Naive thymus-derived CD8-positive, alpha-beta T cell (primary cell): ENCODE measurements around the gene C3orf80. TPM values are rescaled to one million over a fixed set of nuclear protein-coding genes. Genes with fewer than 3 reads are reported as not detected.
"Not testable (repeated sequence)": the region's sequence is repeated elsewhere in the genome, so short reads cannot be mapped to it uniquely, and the experiment has no call there.

Experiments
- ATAC-seq, 2 donors: fragments of 150-1000 bp; cut with Tn5 transposase in 1 of 2; sonication (Bioruptor Pico), chemical (Tn5 transposase) in 1 of 2; 1 replicate in 1 of 2; 2 replicates in 1 of 2; pipeline ENCODE4 v1.10.0; 2021; ENCODE audit warnings: mild to moderate bottlenecking in 2 of 2, moderate library complexity in 2 of 2
- POLR2A ChIA-PET: fragments of 350-600 bp; sonication (Branson Sonifier 250); formaldehyde crosslinking; loops from one replicate; lab custom pipeline; 2021; ENCODE audit warnings: antibody characterized with exemption; lab: Charles Lee
- DNase-seq, 10 donors: peaks; one replicate each; pipeline versions ENCODE4 v3.0.0 to v3.0.0-alpha.2; 2020 to 2022
- H3K27ac Mint-ChIP-seq, 10 donors: one replicate each; pipeline ENCODE4 v1.8.0; 2020 to 2022; ENCODE audit warnings: mild to moderate bottlenecking in 10 of 10, mixed read lengths in 10 of 10, moderate library complexity in 4 of 10, inconsistent platforms in 1 of 10
- H3K27me3 Mint-ChIP-seq, 5 donors: one replicate each; pipeline ENCODE4 v1.8.0; 2021 to 2022; ENCODE audit warnings: mixed read lengths in 5 of 5
- H3K36me3 Mint-ChIP-seq, 3 donors: one replicate each; pipeline ENCODE4 v1.8.0; 2020 to 2022; ENCODE audit warnings: mixed read lengths in 3 of 3, mild to moderate bottlenecking in 2 of 3, inconsistent platforms in 1 of 3
- H3K4me1 Mint-ChIP-seq, 4 donors: one replicate each; pipeline ENCODE4 v1.8.0; 2021 to 2022; ENCODE audit warnings: mixed read lengths in 4 of 4
- H3K4me3 Mint-ChIP-seq, 10 donors: one replicate each; pipeline ENCODE4 v1.8.0; 2020 to 2022; ENCODE audit warnings: mild to moderate bottlenecking in 10 of 10, mixed read lengths in 10 of 10, moderate library complexity in 6 of 10, inconsistent platforms in 1 of 10
- H3K9me3 Mint-ChIP-seq, 9 donors: one replicate each; pipeline ENCODE4 v1.8.0; 2020 to 2022; ENCODE audit warnings: mixed read lengths in 9 of 9, mild to moderate bottlenecking in 3 of 9, inconsistent platforms in 1 of 9, moderate library complexity in 1 of 9
- polyA plus RNA-seq, 3 donors: library from polyadenylated mRNA; unstranded; fragments of 300-500 nt; fragmentation: Illumina TruSeq; gene quantifications; one replicate each; pipeline ENCODE4 v1.2.3, GENCODE V29; 2021
- total RNA-seq, 8 experiments: library from RNA in 2 of 8; stranded (reverse) in 2 of 8; gene quantifications; one replicate each; pipeline ENCODE4 v1.2.3 and lab custom pipeline; 2021 to 2026

The C3orf80 gene
- total and polyA plus RNA-seq, 5 experiments from 2014 or later: not detected

GRCh38 chr3:160193644-160194192, 31.5 kb upstream of the C3orf80 start:
- peaks cover 0 to 4% (median 0%) of the 10 kb centered on the region in 9 donors for H3K9me3 Mint-ChIP-seq
- ATAC-seq (no peak), DNase-seq (no peak)
- H3K27me3 Mint-ChIP-seq: peaks cover 0 to 10% (median 2%) of the 10 kb centered on the region in 5 donors
- no peaks in the 10 kb centered on the region for H3K36me3 Mint-ChIP-seq
- POLR2A ChIA-PET: no interaction called here
- no peak overlapping the region for H3K27ac Mint-ChIP-seq
- no peaks in the 10 kb centered on the region for H3K4me1 Mint-ChIP-seq
- no peak overlapping the region for H3K4me3 Mint-ChIP-seq

DNA sequence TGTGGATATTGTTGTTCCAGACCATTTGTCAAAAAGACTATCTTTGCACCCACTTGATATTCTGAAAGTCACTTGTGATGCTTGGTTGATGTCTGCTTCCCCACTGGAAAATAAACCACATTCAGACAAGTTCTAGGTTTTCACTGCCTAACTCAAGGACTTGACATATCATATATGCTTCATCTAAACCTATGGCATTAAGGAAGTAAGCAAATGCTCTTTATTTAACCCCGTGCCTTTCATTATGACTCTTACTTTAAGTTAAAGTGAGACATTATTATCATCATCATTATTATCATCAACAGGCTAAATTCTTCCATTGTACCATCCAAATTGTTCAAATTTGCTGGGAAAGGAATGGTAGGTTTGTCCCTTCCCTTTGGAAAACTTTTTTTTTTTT, 30.8 kb upstream of the C3orf80 start:
- ATAC-seq (no peak), DNase-seq (no peak)
- Mint-ChIP-seq H3K27me3 (peaks cover 0 to 6% (median 2%) of the 10 kb centered on the region in 5 donors), H3K9me3 (peaks cover 0 to 4% (median 0%) of the 10 kb centered on the region in 9 donors), H3K36me3 (no peaks in the 10 kb centered on the region), H3K4me3 (no peak overlapping the region), H3K4me1 (no peaks in the 10 kb centered on the region), H3K27ac (no peak overlapping the region)
- POLR2A ChIA-PET: no interaction called here

GRCh38 chr3:160195106-160195505, 30.1 kb upstream of the C3orf80 start:
- H3K9me3 Mint-ChIP-seq: peaks cover 0 to 4% (median 0%) of the 10 kb centered on the region in 9 donors
- no peak overlapping the region for H3K27ac Mint-ChIP-seq

DNA sequence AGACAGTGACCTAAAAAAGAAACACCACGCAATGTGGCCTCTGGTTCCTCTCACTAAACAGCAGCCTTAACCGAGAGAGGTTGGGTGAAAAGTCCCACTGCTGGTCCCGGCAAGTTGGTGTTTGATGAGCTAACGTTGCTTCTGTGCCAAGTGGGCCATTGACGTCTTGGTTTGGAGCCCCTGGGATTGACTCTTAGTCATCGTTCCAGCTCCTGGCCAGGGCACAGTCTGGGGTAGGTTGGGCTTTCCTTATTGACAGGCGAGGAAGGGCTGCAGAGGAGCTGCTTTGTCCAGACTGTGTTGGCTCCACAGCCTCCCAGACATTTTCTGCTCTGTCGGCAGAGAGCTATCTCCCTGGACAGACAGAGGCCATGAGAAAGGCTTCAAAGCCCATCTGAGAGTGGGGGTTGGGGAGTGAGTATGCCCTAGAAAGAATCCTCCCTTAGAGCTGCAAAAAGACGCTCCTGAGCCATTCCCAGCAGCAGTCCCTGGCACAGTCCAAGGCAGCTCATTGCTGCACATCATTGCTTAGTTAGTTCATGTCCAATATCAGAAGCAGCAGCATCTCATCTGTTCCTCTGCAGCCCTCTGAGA, 28.6 kb upstream of the C3orf80 start:
- Mint-ChIP-seq H3K27ac (no peak overlapping the region), H3K36me3 (no peaks in the 10 kb centered on the region), H3K4me1 (no peaks in the 10 kb centered on the region), H3K4me3 (no peak overlapping the region), H3K27me3 (peaks cover 0 to 5% (median 0%) of the 10 kb centered on the region in 5 donors), H3K9me3 (peaks cover 0 to 4% (median 0%) of the 10 kb centered on the region in 9 donors)
- ATAC-seq: no peak
- POLR2A ChIA-PET: no interaction called here
- no peak for DNase-seq

More at GRCh38 chr3:160195106-160195505, 30.1 kb upstream of the C3orf80 start:
- Mint-ChIP-seq H3K36me3 (no peaks in the 10 kb centered on the region), H3K4me1 (no peaks in the 10 kb centered on the region), H3K27me3 (peaks cover 0 to 5% (median 0%) of the 10 kb centered on the region in 5 donors), H3K4me3 (no peak overlapping the region)
- ATAC-seq: no peak
- no peak for DNase-seq
- POLR2A ChIA-PET: no interaction called here

DNA sequence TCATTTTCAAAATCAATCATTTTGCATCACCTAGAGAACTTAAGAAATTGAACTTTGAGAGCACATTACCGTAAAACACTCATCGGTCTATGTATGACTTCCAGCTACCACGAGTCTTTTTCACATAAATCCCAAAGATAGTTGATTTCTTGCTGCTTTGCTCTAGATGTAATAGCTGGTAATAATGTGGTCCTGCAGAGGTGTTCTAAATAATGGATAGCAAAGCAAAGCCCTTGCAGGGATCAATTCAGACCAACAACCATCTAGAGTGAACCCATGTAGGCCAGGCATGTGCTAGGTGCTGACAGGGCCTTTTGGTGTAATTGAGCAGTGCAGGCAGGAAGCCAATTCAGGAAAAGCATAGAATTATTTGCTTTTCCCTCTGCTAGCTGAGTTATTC, 26.1 kb upstream of the C3orf80 start:
- ATAC-seq: no peak
- Mint-ChIP-seq H3K9me3 (peaks cover 0 to 4% (median 0%) of the 10 kb centered on the region in 9 donors), H3K36me3 (no peaks in the 10 kb centered on the region), H3K4me3 (no peak overlapping the region), H3K27me3 (peaks cover 0 to 5% (median 0%) of the 10 kb centered on the region in 5 donors), H3K4me1 (no peaks in the 10 kb centered on the region), H3K27ac (no peak overlapping the region)
- DNase-seq: no peak
- POLR2A ChIA-PET: no interaction called here

- POLR2A ChIA-PET: no interaction called here
- no peaks in the 10 kb centered on the region for H3K36me3 Mint-ChIP-seq
- H3K4me1 Mint-ChIP-seq: no peaks in the 10 kb centered on the region
- peaks cover 0 to 5% (median 0%) of the 10 kb centered on the region in 5 donors for H3K27me3 Mint-ChIP-seq
- no peak overlapping the region for H3K4me3 Mint-ChIP-seq
- ATAC-seq: no peak
- no peak for DNase-seq
- H3K9me3 Mint-ChIP-seq: peaks cover 0 to 4% (median 0%) of the 10 kb centered on the region in 9 donors
- H3K27ac Mint-ChIP-seq: no peak overlapping the region
Observed at GRCh38 chr3:160200353-160200752, 24.9 kb upstream of the C3orf80 start.

- POLR2A ChIA-PET, H3K9me3 Mint-ChIP-seq, ATAC-seq, DNase-seq, H3K27ac Mint-ChIP-seq, H3K4me1 Mint-ChIP-seq, H3K4me3 Mint-ChIP-seq, H3K27me3 Mint-ChIP-seq, H3K36me3 Mint-ChIP-seq: not testable (repeated sequence)
Observed at GRCh38 chr3:160204396-160205011, 20.7 kb upstream of the C3orf80 start.

DNA sequence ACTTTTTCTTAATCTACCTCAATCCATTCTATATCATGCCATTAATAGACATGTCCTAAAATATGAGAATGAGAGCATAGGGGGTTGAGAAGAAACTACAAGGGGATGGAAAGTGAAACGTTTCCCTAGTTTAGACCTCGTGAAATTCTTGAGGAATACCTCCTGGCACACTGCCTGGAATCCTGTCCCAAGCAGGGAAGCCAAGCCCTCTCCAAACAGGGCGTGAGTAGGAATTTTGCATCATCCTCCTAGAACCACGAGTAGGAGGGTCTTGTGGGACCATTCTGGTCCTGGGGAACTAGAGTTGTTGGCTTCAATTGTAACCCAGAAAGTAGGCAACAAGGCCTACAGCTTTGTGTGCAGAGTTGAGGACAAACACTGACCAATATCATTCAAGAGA, 19.6 kb upstream of the C3orf80 start:
- no peaks in the 10 kb centered on the region for H3K36me3 Mint-ChIP-seq
- peaks cover 0 to 2% (median 0%) of the 10 kb centered on the region in 9 donors for H3K9me3 Mint-ChIP-seq
- H3K27me3 Mint-ChIP-seq: peaks cover 0 to 1% (median 0%) of the 10 kb centered on the region in 5 donors
- DNase-seq (no peak), ATAC-seq (no peak)
- no peak overlapping the region for H3K27ac Mint-ChIP-seq
- no peaks in the 10 kb centered on the region for H3K4me1 Mint-ChIP-seq
- POLR2A ChIA-PET: no interaction called here
- H3K4me3 Mint-ChIP-seq: no peak overlapping the region

- POLR2A ChIA-PET: no interaction called here
- Mint-ChIP-seq H3K27ac (no peak overlapping the region), H3K4me3 (no peak overlapping the region), H3K9me3 (peaks cover 0 to 2% (median 0%) of the 10 kb centered on the region in 9 donors), H3K27me3 (peaks cover 5 to 23% (median 10%) of the 10 kb centered on the region in 5 donors), H3K4me1 (no peaks in the 10 kb centered on the region), H3K36me3 (no peaks in the 10 kb centered on the region)
- ATAC-seq: no peak
- DNase-seq: no peak
Observed at GRCh38 chr3:160210341-160210740, 14.9 kb upstream of the C3orf80 start.

DNA sequence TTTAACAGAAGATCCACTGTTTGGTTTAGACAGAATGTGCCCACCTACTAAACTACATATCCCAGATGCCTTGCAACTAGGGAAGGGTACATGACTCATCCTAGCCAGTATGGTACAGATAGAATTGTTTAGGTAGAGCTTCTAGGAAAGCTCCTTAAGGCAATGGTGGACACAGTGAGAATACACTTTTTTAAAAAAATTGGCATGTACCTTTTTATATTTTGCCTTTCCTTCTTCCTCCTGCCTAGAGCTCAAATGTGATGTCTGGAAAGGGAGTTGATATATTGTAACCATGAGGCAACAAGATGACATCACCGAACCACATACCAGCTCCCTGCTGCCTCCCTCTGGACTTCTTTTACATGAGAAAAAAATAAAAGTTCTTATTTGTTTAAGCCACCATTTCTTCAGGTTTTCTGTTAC, 14.4 kb upstream of the C3orf80 start:
- DNase-seq: no peak
- POLR2A ChIA-PET: no interaction called here
- no peak for ATAC-seq
- Mint-ChIP-seq H3K27ac (no peak overlapping the region), H3K4me3 (no peak overlapping the region), H3K9me3 (peaks cover 0 to 2% (median 0%) of the 10 kb centered on the region in 9 donors), H3K36me3 (no peaks in the 10 kb centered on the region), H3K27me3 (peaks cover 7 to 23% (median 10%) of the 10 kb centered on the region in 5 donors), H3K4me1 (no peaks in the 10 kb centered on the region)

- DNase-seq: no peak
- no peaks in the 10 kb centered on the region for H3K36me3 Mint-ChIP-seq
- H3K27me3 Mint-ChIP-seq: peaks cover 13 to 35% (median 18%) of the 10 kb centered on the region in 5 donors
- no peak overlapping the region for H3K4me3 Mint-ChIP-seq
- POLR2A ChIA-PET: no interaction called here
- H3K4me1 Mint-ChIP-seq: no peaks in the 10 kb centered on the region
- no peak overlapping the region for H3K27ac Mint-ChIP-seq
- ATAC-seq: no peak
- H3K9me3 Mint-ChIP-seq: no peaks in the 10 kb centered on the region
Observed at GRCh38 chr3:160213191-160213590, 12.0 kb upstream of the C3orf80 start.

GRCh38 chr3:160217675-160218074, 7.5 kb upstream of the C3orf80 start:
- no peaks in the 10 kb centered on the region for H3K36me3 Mint-ChIP-seq
- no peak for DNase-seq
- H3K4me1 Mint-ChIP-seq: no peaks in the 10 kb centered on the region
- no peak overlapping the region for H3K27ac Mint-ChIP-seq
- H3K27me3 Mint-ChIP-seq: peaks cover 30 to 67% (median 36%) of the 10 kb centered on the region in 5 donors
- no peaks in the 10 kb centered on the region for H3K9me3 Mint-ChIP-seq
- no peak overlapping the region for H3K4me3 Mint-ChIP-seq
- POLR2A ChIA-PET: no interaction called here
- no peak for ATAC-seq

DNA sequence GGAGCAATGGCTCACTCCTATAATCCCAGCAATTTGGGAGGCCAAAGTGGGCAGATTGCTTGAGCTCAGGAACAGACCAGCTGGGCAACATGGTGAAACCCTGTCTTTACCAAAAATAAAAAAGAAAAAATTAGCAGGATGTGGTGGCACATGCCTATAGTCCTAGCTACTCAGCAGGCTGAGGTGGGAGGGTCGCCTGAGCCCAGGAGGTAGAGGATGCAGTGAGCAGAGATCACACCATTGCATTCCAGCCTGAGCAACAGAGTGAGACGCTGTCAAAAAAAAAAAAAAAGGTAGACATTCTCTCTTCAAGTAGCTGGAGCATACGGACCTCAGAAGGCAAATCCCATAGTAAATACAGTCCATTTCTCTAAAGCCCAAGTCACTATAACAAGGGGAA, 7.1 kb upstream of the C3orf80 start:
- Mint-ChIP-seq H3K4me1 (no peaks in the 10 kb centered on the region), H3K27ac (no peak overlapping the region), H3K27me3 (peaks cover 31 to 67% (median 37%) of the 10 kb centered on the region in 5 donors), H3K36me3 (no peaks in the 10 kb centered on the region), H3K9me3 (no peaks in the 10 kb centered on the region), H3K4me3 (no peak overlapping the region)
- ATAC-seq (no peak), DNase-seq (no peak)
- POLR2A ChIA-PET: no interaction called here
